Stimulated activated CD8-positive, alpha-beta memory T cell treated with anti-CD3 and anti-CD28 coated beads, Interleukin-12 subunit alpha, Interleukin-12 subunit beta, amount 100 ng/mL, for 24 hours (primary cell): ENCODE data around the gene SEMA4B.
"Not testable (repeated sequence)": the region's sequence is repeated elsewhere in the genome, so short reads cannot be mapped to it uniquely, and the experiment has no call there.

Experiments
- DNase-seq: peaks from one replicate; pipeline ENCODE4 v3.0.0-alpha.2; 2020; ENCODE audit errors: extremely low read depth

The SEMA4B gene

DNA sequence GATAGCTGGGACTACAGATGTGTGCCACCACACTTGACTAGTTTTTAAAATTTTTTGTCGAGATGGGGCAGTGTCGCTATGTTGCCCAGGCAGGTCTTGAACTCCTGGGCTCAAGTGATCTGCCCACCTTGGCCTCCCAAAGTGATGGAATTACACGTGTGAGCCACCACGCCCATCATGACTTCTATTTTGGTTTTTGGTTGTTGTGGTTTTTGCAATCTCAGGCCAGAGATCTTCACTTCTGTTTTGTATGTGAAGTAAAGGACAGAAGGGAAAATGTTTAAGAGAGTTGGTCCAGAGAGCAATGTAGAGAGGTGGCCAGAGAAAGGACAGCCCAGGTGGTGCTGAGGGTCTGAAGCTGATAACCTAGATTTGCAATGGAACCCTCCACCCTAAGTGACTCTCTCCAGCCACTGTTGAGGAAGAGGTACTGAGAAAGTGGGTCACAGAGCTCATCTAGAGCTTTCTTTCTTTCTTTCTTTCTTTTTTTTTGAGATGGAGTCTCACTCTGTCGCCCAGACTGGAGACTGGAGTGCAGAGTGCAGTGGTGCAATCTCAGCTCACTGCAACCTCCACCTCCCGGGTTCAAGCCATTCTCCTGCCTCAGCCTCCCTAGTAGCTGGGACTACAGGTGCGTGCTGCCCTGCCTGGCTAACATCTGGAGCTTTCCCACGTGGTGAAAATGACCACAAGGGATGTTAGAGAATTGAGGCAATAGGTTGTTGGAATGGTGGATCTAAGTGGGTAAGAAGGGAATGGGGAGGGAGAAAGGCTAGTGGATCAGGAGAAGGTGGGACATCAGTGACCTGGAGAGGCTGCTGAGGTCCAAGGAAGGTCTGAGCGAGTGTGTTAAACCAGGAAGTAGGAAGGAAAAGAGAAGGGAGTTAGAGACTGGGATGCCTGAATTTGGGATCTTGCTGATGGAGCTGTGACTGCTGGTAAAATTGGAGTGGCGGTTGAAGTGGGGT is 22.4 kb upstream of the SEMA4B start:
- DNase-seq = no peak

DNA sequence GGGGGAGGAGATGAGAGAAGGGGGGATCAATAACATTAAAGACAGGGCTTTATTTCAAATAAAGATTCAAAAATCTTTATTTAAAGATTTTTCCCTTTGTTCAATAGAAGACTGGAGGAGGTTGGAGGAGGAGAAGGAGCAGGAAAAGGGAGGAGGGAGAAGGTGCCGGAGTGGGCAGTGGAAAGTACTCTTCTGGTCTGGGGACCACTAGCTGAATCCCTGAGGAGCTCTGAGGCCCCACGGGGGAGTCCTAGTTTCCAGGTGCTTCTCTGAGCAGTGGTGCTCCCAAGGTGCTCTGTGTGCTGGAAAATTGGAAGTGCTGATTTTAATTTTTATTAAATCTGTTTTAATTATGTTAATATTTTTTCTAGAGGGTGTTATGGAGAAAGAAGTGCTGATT is 19.4 kb upstream of the SEMA4B start:
- no peak for DNase-seq

DNA sequence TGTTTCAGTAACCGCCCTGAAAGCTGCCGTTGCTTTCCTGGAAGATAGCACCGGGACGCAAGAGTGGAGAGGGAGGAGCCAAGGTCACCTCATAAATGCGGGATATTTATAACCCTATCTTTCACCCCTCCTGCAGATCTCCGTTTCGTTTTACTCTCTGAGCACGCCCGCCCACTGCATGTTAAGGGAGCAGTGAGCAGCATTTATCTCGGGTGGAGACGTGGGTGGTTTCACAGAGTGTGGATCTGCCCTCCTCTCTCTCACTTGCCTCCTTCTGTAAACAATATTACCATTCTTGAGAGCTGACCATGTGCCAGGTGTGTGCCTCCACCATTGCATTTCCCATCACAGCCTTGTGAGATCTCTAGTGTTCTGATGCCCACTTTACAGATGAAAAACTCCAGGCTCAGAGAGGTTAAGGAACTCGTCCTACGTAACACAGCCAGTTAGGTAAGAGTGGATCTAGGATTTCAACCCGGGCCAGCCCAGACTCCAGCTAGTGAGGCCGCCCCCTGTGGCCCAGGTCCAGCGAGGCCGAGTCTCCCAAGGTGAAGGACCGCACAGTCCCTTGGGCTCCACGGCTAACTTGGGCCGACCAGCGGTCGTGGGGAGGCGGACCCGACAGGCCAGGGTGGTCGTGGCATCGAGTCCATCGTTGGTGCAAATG is 16.9 kb upstream of the SEMA4B start:
- no peak for DNase-seq

DNA sequence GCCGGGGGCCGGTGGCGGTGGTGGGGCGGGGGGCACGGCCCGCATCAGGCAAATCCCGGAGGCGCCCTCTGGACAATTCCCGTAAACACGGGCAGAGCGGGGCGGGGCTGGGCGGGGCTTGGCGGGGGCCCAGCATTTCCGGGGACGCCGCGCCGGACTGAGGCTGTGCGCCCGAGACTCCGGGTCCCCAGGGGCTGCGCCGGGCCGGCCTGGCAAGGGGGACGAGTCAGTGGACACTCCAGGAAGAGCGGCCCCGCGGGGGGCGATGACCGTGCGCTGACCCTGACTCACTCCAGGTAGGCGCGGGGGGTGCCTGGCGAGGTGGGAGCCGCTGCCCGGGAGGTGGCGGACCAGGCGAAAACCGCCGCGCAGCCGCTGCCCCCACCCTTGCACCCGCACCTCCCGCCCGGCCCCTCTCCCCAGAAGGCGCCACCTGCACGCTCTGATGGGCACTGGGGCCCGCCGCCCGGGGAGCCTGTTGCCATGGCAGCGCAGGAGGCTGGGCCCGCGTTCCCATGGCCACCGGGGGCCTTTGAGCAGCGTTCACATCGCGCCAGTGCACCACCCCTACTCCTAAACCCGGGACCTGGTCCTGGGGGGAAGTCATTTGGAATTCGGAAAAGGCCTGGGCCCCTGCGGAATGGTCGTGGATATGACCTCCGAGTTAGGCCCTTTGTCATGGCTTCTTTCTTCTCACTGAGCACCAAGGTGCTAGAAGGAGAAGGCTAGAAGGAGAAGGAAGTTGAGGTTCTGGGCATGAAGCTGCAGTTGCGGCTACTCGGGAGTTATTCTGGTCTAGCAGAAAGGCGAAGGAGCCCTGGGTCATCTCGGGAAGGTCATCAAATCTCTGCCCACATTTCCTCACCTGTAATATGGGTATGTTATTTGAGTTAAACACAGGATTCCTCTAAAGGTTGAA is 16.1 kb upstream of the SEMA4B start:
- DNase-seq = no peak

DNA sequence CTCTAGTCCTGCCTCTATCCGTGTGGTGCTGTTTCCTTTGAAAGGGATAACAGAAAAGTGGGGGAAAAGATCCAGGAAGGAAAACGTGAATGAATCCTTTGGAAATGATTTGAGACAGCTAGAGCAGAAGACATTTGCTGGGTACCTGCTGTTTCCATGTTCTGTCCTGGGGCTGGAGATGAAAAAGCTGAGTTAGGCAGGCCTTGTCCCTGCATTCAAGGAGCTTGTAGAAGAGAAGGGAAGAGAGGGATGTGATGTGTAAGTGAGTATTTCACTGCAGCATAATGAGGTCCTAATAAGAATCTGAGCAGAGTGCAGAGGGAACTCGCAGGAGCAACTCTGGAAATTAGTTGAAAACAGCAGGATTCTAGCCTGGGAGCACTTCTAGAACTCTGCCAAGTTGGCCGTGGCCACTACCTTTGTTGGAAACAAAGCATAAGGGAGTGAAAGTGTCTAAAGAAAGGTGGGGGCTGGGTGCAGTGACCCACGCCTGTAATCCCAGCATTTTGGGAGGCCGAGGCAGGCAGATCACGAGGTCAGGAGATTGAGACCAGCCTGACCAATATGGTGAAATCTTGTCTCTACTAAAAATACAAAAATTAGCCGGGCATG is 13.8 kb upstream of the SEMA4B start:
- no peak for DNase-seq

DNA sequence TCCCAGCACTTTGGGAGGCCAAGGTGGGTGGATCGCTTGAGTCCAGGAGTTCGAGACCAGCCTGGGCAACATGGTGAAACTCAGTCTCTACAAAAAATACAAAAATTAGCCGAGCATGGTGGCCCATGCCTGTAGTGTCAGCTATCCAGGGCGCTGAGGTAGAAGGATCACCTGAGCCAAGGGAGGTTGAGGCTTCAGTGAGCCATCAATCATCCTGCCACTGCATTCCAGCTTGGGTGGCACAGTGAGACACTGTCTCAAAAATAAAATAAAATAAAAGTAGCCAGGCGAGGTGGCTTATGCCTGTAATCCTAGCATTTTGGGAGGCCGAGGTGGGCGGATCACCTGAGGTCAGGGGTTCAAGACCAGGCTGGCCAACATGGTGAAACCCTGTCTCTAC is 13.1 kb upstream of the SEMA4B start:
- not testable (repeated sequence) for DNase-seq

DNA sequence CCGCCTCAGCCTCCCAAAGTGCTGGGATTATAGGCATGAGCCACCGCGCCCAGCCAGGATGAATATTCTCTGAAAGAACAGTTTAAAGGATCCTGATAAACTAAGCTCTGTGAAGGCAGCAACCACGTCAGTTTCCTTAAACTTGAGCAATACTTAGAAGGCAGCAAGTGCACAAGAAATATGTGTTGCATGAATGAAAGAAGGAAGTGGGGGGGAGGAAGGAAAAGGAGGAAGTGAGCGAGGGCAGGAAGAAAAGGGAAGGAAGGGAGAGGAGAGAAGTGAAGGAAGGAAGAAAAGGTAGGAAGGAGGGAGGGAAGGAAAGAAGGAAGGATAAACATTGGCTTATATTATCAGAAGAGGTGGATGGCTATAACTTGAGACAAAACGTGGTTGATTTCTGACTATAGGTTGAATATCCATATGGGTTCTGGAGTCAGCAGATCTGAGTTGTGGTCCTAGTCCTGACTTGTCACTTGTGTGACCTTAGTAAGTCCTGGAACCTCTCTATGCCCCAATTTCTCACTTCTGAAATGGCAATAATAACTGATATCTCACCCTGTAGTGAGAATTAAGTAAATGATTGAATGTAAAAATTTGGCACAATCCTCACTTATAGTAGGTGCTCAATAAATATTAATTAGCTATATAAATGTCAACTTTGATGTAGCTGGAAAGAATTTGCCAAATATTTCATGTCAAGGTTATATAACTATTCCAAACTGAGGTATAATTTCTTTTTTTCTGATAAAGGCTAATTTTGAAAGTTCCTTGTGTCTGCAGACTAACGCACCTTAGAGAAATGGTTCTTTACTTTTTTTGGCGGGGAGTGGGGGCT is 12.0 kb upstream of the SEMA4B start:
- no peak for DNase-seq

DNA sequence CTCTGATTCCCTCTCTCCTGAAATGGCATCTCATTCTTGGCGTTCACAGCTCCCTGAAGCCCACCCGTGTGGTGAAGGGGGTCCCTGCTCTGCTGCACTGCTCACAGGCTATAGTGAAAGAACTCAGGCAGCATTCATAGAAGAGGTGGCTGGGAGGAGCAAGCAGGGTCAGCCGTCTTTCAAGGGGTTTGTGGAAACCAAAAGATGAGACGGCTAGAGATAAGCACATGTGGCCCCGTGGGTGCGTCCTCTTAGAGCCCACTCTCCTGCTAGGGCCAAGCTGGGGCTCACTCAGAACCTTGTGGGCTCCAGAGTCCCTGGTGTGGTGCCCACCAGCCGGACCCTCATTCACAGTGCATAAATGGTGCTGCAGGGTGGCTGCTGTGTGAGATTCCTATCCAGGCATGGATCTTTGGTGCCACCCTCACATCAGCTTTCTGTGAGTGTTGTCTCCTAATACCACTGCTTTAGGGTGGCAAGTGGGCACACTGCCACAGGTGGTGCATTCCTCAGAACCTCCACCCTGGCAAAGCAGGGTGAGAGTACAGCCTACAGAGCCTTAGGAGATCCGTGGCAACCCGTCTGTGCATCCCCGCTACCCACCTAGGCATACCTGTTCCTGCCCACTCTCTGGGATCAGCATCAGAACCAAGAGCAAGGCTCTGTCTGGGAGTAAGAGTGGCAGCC is 11.2 kb upstream of the SEMA4B start:
- no peak for DNase-seq

DNA sequence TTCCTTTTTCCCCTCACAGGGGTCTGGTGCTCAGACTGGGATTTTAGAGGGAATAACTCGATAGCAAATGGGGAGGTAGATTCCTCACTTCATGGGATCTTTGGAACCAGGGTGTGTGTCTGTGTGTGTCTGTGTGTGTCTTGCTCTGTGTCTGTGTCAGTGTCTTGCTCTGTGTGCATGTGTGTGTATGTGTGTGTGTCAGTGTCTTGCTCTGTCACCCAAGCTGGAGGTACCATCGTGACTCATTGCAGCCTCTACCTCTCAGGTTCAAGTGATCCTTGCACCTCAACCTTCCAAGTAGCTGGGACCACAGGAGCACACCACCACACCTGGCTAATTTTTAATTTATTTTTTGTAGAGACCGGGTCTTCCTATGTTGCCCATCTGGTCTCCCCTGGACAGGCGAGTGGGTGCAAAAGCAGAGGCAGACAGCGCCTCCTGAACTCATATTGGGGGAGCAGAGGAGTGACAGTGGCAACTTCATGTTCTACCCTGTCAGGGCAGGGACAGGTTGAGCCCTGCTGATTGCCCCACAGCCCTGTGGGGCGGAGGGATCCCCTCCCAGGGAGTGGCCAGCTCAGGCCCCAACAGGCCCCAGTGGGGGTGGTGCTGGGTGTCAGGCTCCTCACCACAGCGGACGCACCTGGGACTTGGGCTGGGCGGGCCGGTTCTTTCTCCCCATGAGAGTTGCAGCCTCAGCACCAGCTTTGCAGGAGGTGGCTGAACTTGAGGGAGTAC is 10.4 kb upstream of the SEMA4B start:
- no peak for DNase-seq

DNA sequence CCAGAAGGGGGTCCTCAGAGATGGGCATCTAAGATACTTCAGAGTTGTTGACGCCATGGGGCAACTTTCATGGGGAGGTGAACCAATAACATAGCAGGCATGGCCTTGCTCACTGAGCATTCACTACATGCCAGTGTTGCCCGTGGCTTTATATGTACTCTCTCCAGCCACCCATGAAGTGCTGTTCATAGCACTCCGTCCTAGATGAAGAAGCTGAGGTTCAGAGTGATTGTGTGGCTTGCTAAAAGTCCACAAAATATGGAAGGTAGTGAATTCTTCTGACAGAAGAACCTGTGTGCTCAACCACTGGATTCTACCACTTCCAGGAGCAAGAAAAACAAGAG is 9.8 kb upstream of the SEMA4B start:
- no peak for DNase-seq

DNA sequence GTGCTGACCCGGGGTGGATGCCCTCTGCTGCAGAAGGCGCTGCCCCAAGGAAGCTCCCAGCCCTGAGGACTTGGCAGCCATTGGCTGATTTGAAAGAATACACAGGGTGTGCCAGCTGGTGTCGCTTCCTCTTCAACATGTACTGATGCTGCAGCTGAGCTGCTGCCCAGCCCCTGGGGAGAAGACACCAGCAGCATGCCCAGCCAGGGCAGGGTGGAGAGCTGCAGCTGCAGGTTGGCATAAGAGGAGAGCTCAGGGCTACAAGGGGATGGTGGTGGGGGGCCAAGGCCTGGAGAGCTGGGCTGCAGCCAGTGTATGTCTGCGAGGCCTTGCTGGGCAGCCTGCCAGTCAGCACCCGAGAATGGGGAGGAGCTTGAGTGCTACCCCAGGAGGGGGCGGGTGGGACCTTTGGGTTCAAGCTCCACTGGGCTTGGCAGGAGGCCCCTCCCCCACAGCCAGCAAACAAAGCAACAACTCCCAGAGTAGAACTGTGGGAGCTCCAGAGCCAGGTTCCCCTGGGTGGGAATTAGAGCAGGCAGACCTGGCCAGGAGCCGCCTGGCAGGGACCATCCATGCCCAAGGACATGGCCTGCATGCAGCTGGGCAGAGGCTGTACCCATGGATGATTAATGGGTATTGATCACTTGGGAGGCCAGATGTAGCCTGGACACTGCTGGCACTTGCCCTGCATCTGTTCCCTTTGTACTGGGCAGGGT is 9.2 kb upstream of the SEMA4B start:
- no peak for DNase-seq

DNA sequence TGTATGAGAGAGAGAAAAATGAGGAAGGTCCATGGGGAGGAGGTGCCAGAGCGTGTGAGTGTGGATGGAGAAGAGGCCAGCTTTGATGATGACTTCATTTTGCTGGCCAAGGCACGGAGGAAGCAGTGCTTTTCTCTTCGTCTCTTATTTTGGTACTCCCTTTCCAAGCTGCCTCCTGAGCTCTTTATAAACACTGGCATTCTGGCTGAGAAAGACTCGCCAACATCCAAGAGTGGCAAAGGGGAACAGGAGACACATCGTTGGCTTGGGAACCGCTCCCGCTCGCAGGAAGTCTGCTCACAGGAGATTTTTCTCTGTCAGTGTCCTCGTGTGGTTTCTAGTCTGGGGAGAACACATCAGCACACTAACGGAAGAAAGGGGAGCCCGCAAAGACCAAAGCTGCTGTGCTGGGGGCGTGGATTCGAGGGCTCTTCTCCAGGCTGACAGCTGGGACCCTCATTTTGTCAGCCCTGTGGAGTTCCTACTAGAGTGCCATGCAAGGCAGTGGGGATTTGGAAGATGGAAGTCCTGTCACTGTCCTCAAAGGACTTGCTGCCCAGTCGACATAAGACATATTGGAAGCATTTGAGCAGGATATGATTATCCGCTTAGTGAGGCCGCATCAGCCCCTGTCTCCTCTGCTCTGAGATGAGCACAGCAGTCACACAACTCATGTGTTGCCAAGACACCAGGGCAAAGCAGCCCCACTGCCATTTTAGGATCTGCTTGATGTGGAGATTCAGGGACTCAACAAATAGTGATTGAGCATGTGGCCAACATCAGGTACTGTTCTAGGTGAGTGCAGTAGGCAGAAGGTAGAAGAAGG is 8.0 kb upstream of the SEMA4B start:
- no peak for DNase-seq

DNA sequence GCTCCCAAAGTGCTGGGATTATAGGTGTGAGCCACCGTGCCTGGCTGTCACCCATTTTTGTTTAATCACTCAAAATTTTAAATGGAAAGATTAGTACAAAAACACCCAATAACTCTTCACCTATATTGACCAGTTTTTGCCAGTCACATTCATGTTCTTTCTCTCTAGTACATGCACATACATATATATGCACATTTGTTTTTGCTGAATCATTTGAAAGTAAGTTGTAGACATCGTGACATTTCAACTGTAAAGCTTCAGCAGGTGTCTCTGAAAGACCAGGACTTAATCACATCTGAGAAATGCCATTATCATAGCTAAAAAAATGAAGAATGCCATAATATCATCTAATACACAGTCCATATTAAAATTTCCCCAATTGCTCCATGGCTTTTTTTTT is 6.5 kb upstream of the SEMA4B start:
- no peak for DNase-seq

DNA sequence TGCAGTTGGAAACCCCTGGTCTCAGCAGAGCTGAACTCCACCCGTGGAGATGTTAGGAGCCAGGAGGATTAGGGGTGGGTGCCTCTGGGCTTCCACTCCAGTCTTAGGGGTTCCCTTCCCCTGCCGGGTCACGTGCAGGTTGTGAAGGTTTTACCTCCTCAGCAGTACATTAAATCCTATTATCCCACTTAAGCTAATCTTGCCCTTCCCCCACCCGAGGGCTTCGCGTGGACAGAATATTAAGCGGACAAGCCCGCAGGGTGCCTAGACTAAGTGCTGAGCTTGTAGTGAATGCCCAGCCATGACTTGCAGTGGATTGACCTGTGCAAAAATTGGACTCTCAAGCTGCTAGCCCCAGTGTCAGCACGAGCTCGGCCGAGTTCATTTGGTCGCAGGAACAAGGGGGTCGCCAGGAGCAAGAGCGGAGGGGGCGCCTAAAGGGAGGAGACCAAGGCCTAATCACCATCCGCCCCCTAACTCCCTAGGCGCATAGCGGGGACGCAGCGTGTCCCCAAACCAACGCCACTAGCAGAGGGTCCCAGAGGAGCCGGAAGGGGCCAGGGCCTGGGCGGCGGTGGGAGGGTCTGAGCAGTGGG is 498 bp upstream of the SEMA4B start:
- DNase-seq = no peak

DNA sequence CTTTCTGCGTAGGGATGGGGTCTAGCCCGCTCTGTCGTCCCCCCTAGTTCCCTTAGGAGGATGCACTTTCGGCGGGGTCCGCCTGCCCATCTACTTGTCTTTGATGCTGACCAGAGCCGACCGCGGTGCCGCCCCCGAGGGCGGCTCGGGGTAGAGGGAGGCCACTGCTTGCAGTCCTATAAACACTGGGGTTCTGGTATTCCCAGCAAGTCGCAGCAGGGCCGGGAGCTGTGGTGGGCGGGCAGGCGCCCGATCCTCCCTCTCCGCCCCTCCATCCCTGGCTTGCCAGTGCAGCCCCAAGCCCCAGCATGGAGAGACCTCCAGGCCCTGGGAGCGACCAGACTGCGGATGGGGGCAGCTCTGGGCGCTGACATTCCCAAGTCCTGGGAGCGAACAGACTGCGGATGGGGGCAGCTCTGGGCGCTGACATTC is 830 bp downstream of the SEMA4B start:
- DNase-seq = no peak

DNA sequence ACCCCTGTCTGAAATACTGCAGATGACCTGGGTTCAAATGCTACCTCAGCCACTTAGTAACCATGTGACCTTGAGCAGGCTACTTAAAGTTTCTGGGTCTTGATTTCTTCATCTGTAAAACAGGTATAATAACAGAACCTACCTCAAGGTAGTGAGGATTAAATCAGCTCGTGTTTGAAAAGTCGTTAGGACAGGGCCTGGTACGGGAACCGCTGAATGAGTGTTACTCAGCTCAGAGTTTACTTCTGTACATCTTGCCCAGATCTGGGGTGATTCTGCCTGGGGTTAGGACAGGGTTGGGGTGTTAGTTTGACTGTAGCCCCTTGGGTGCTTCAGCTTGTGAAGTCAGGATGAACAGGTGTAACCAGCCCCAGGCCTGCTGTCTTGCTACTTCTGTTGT is 1.8 kb downstream of the SEMA4B start:
- no peak for DNase-seq

DNA sequence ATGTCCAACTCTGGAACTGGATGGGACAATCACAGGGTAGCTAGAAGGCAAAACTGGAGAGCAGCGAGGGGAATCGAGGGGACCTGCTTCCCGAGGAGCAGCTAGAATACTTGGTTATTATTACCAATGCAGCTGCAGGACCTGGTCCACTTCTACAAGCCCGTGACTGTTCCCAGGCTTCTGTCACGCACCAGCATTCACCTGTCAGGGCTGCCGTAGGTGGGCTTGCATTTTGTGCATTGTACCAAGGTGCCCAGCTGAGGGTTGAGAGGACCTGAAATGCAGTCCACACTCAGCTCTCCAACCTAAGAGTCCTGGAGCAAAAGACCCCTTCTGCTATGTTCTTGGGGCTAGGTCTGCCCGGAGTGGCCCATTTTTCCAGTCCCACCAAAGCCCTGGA is 2.3 kb downstream of the SEMA4B start:
- DNase-seq = no peak

DNA sequence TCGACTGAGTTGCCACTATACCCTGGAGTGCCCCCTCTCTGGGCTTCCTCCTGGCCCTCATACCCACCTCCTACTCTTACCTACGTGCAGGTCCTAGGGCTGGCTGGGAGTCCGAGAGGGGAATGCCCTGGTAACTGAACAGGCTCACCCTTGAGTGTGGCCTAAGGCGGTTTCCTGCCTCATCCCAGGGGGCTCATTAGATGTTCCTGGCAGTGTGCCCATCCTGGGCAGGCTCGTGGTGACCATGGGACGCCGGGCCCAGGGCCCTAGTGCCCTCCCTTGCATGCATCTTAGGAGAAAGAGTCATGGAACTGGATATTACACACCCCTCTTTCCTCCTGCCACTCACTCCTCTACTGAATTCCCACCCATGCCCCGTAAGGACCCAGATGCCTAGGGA is 2.8 kb downstream of the SEMA4B start:
- DNase-seq = no peak
